Fibroblast of villous mesenchyme (primary cell): Measurements from ENCODE around the gene CHAMP1. TPM values are rescaled to one million over a fixed set of nuclear protein-coding genes. Genes with fewer than 3 reads are reported as not detected.

Experiments
- DNase-seq: peaks from one replicate; pipeline ENCODE4 v3.0.0-alpha.2; 2010; ENCODE audit warnings: low read depth
- H3K4me3 ChIP-seq: 2 replicates; pipeline ENCODE4 v1.5.1; 2011; ENCODE audit warnings: low read depth, mild to moderate bottlenecking, low read length
- CTCF ChIP-seq: IDR thresholded peaks from 2 replicates; pipeline ENCODE4 v1.5.1; 2012; ENCODE audit warnings: low read depth, mild to moderate bottlenecking, low read length; ENCODE audit not compliant: insufficient read depth
- total RNA-seq: library from RNA; depleted of rRNA; stranded (reverse); fragments of >200 nt; gene quantifications from 2 replicates; pipeline ENCODE4 v1.2.3, GENCODE V29; 2012

The CHAMP1 gene
- total RNA-seq, 1 donor, result 16.8 TPM

GRCh38 chr13:114320065-114320464 lies 5.8 kb downstream of the CHAMP1 start:
- no peak for TF ChIP-seq CTCF
- DNase-seq, result peak; percentile 17
- H3K4me3 ChIP-seq, result no peak overlapping the region

GRCh38 chr13:114321256-114321655 lies 7.0 kb downstream of the CHAMP1 start:
- TF ChIP-seq CTCF, result no peak
- no peak for DNase-seq

GRCh38 chr13:114323349-114323748 lies 9.0 kb downstream of the CHAMP1 start:
- no peak for TF ChIP-seq CTCF
- no peak for DNase-seq
- H3K4me3 ChIP-seq, result no peak overlapping the region

More at GRCh38 chr13:114321256-114321655, 7.0 kb downstream of the CHAMP1 start:
- H3K4me3 ChIP-seq, result no peak overlapping the region

GRCh38 chr13:114324334-114324733 lies 10.0 kb downstream of the CHAMP1 start:
- H3K4me3 ChIP-seq, result no peak overlapping the region
- TF ChIP-seq CTCF, result no peak
- DNase-seq, result no peak

- no peak for TF ChIP-seq CTCF
- H3K4me3 ChIP-seq, result peak overlapping the region; percentile 12
- peak; percentile 83 for DNase-seq
These were observed 11.4 kb downstream of the CHAMP1 start for GRCh38 chr13:114325729-114326128.

GRCh38 chr13:114328034-114328433 lies 13.7 kb downstream of the CHAMP1 start:
- TF ChIP-seq CTCF, result no peak
- no peak overlapping the region for H3K4me3 ChIP-seq
- no peak for DNase-seq

- no peak overlapping the region for H3K4me3 ChIP-seq
- DNase-seq, result no peak
- no peak for TF ChIP-seq CTCF
These were observed 14.3 kb downstream of the CHAMP1 start for GRCh38 chr13:114328595-114328994.
